22Rv1 (cell line): ENCODE results near the gene WNT3A.

Source experiments
- CTCF ChIP-seq: fragments of 450-650 bp; IDR thresholded peaks from 2 replicates; pipeline ENCODE4 v1.5.1; 2017; ENCODE audit warnings: mild to moderate bottlenecking
- ZFX ChIP-seq: fragments of 450-650 bp; IDR thresholded peaks from 2 replicates; pipeline ENCODE4 v1.6.1; 2017; ENCODE audit warnings: antibody characterized with exemption, borderline replicate concordance

- no peak for TF ChIP-seq CTCF
- TF ChIP-seq ZFX = no peak
These were observed 6.4 kb upstream of the WNT3A start for GRCh38 chr1:228000416-228000815.
